HEK293 (cell line): ENCODE results near the gene TLL2.

Experiments
- CTCF ChIA-PET: fragments of 350-600 bp; formaldehyde crosslinking; extraction: SDS; loops from one replicate; lab custom pipeline; 2021; ENCODE audit warnings: antibody characterized with exemption; lab: Yijun Ruan, JAX
- POLR2A ChIA-PET: fragments of 300-600 bp; formaldehyde crosslinking; extraction: SDS; loops from one replicate; lab custom pipeline; 2020; ENCODE audit warnings: antibody characterized with exemption, inconsistent platforms; lab: Yijun Ruan, JAX
- H3K27ac ChIP-seq: fragments of 200-500 bp; sonication (Bioruptor generic); 2 replicates; pipeline ENCODE4 v1.5.1; 2014; ENCODE audit warnings: low read depth, low read length, control low read depth, inconsistent platforms; ENCODE audit errors: extremely low read depth
- H3K36me3 ChIP-seq, 2 experiments: fragments of 200-500 bp in 1 of 2; sonication (Bioruptor generic) in 1 of 2; 1 replicate in 1 of 2; 2 replicates in 1 of 2; pipeline ENCODE4 v1.5.1; 2014 to 2017; ENCODE audit warnings: inconsistent platforms in 2 of 2, low read length in 2 of 2; ENCODE audit not compliant: control insufficient read depth in 2 of 2, insufficient read depth in 1 of 2
- H3K4me1 ChIP-seq: fragments of 200-500 bp; sonication (Bioruptor generic); 2 replicates; pipeline ENCODE4 v1.5.1; 2014; ENCODE audit warnings: mild to moderate bottlenecking, low read length, inconsistent platforms; ENCODE audit not compliant: control insufficient read depth, insufficient read depth
- H3K4me3 ChIP-seq: 2 replicates; pipeline ENCODE4 v1.5.1; 2011; ENCODE audit warnings: low read depth, mild to moderate bottlenecking, control low read depth, low read length, moderate library complexity
- H3K9me3 ChIP-seq: fragments of 200-500 bp; sonication (Bioruptor generic); 2 replicates; pipeline ENCODE4 v1.5.1; 2014; ENCODE audit warnings: low read depth, low read length, inconsistent platforms; ENCODE audit not compliant: control insufficient read depth, insufficient read depth
- HOXC10 ChIP-seq: sonication (generic); formaldehyde crosslinking; IDR thresholded peaks from 2 replicates; pipeline ENCODE4 v1.8.1; 2023; ENCODE audit warnings: mild to moderate bottlenecking, missing genetic modification reagents
- KLF7 ChIP-seq: fragments of 450-650 bp; formaldehyde crosslinking; IDR thresholded peaks from 2 replicates; pipeline ENCODE4 v1.5.1; 2016; ENCODE audit warnings: missing biosample characterization, missing genetic modification characterization, borderline replicate concordance
- MEIS1 ChIP-seq: sonication (generic); formaldehyde crosslinking; IDR thresholded peaks from 2 replicates; pipeline ENCODE4 v1.8.1; 2022; ENCODE audit warnings: missing genetic modification reagents, mild to moderate bottlenecking, borderline replicate concordance
- MYNN ChIP-seq: fragments of 450-650 bp; formaldehyde crosslinking; IDR thresholded peaks from 2 replicates; pipeline ENCODE4 v1.5.1; 2016; ENCODE audit warnings: missing biosample characterization, missing genetic modification characterization, borderline replicate concordance
- RBAK ChIP-seq: fragments of 450-650 bp; formaldehyde crosslinking; IDR thresholded peaks from 2 replicates; pipeline ENCODE4 v1.5.1; 2016; ENCODE audit warnings: missing biosample characterization, missing genetic modification characterization
- SCRT1 ChIP-seq: fragments of 450-650 bp; formaldehyde crosslinking; IDR thresholded peaks from 2 replicates; pipeline ENCODE4 v1.5.1; 2016; ENCODE audit warnings: missing biosample characterization, missing genetic modification characterization, borderline replicate concordance
- ZBTB20 ChIP-seq: fragments of 450-650 bp; formaldehyde crosslinking; IDR thresholded peaks from 2 replicates; pipeline ENCODE4 v1.5.1; 2016; ENCODE audit warnings: missing biosample characterization, missing genetic modification characterization
- ZFHX2 ChIP-seq: fragments of 450-650 bp; formaldehyde crosslinking; conservative IDR thresholded peaks from 2 replicates; pipeline ENCODE4 v1.5.1; 2016; ENCODE audit warnings: missing biosample characterization, missing genetic modification characterization
- ZFP69B ChIP-seq: fragments of 450-650 bp; formaldehyde crosslinking; IDR thresholded peaks from 2 replicates; pipeline ENCODE4 v1.5.1; 2016; ENCODE audit warnings: missing biosample characterization, missing genetic modification characterization
- ZNF155 ChIP-seq: fragments of 450-650 bp; formaldehyde crosslinking; IDR thresholded peaks from 2 replicates; pipeline ENCODE4 v1.5.1; 2016; ENCODE audit warnings: missing biosample characterization, missing genetic modification characterization
- ZNF169 ChIP-seq: fragments of 450-650 bp; formaldehyde crosslinking; IDR thresholded peaks from 2 replicates; pipeline ENCODE4 v1.5.1; 2016; ENCODE audit warnings: missing biosample characterization, missing genetic modification characterization
- ZNF211 ChIP-seq: fragments of 450-650 bp; formaldehyde crosslinking; IDR thresholded peaks from 2 replicates; pipeline ENCODE4 v1.5.1; 2016; ENCODE audit warnings: low read depth, missing biosample characterization, missing genetic modification characterization
- ZNF23 ChIP-seq: fragments of 450-650 bp; formaldehyde crosslinking; IDR thresholded peaks from 2 replicates; pipeline ENCODE4 v1.5.1; 2016; ENCODE audit warnings: missing biosample characterization, missing genetic modification characterization, borderline replicate concordance
- ZNF26 ChIP-seq: fragments of 450-650 bp; formaldehyde crosslinking; IDR thresholded peaks from 2 replicates; pipeline ENCODE4 v1.5.1; 2016; ENCODE audit warnings: missing biosample characterization, missing genetic modification characterization
- ZNF354C ChIP-seq: fragments of 450-650 bp; formaldehyde crosslinking; IDR thresholded peaks from 2 replicates; pipeline ENCODE4 v1.5.1; 2016; ENCODE audit warnings: missing biosample characterization, missing genetic modification characterization, low read depth, borderline replicate concordance
- ZNF404 ChIP-seq: fragments of 450-650 bp; formaldehyde crosslinking; IDR thresholded peaks from 2 replicates; pipeline ENCODE4 v1.5.1; 2017; ENCODE audit warnings: missing biosample characterization, missing genetic modification characterization
- ZNF423 ChIP-seq: fragments of 450-650 bp; formaldehyde crosslinking; IDR thresholded peaks from 2 replicates; pipeline ENCODE4 v1.5.1; 2016; ENCODE audit warnings: missing biosample characterization, missing genetic modification characterization
- ZNF510 ChIP-seq: fragments of 450-650 bp; formaldehyde crosslinking; IDR thresholded peaks from 2 replicates; pipeline ENCODE4 v1.5.1; 2018; ENCODE audit warnings: mild to moderate bottlenecking, missing genetic modification characterization, missing biosample characterization; ENCODE audit not compliant: insufficient replicate concordance
- ZNF521 ChIP-seq: fragments of 450-650 bp; formaldehyde crosslinking; IDR thresholded peaks from 2 replicates; pipeline ENCODE4 v1.5.1; 2017; ENCODE audit warnings: missing biosample characterization, mild to moderate bottlenecking, missing genetic modification characterization
- ZNF561 ChIP-seq: fragments of 450-650 bp; IDR thresholded peaks from 2 replicates; pipeline ENCODE4 v1.5.1; 2018; ENCODE audit warnings: missing biosample characterization, missing genetic modification characterization, borderline replicate concordance
- ZNF585B ChIP-seq: fragments of 450-650 bp; formaldehyde crosslinking; IDR thresholded peaks from 2 replicates; pipeline ENCODE4 v1.5.1; 2016; ENCODE audit warnings: missing biosample characterization, missing genetic modification characterization
- ZNF624 ChIP-seq: fragments of 450-650 bp; formaldehyde crosslinking; IDR thresholded peaks from 2 replicates; pipeline ENCODE4 v1.5.1; 2017; ENCODE audit warnings: missing biosample characterization, missing genetic modification characterization
- ZNF701 ChIP-seq: fragments of 450-650 bp; formaldehyde crosslinking; IDR thresholded peaks from 2 replicates; pipeline ENCODE4 v1.5.1; 2016; ENCODE audit warnings: missing biosample characterization, missing genetic modification characterization
- ZSCAN4 ChIP-seq: fragments of 450-650 bp; formaldehyde crosslinking; IDR thresholded peaks from 2 replicates; pipeline ENCODE4 v1.5.1; 2017; ENCODE audit warnings: missing biosample characterization, missing genetic modification characterization

TLL2 gene

GRCh38 chr10:96389785-96390184 is 123.9 kb downstream of the TLL2 start:
- Histone ChIP-seq H3K9me3 (no peaks in the 10 kb centered on the region), H3K36me3 (no peaks in the 10 kb centered on the region), H3K4me1 (no peaks in the 10 kb centered on the region), H3K27ac (no peak overlapping the region), H3K4me3 (no peak overlapping the region)
- ChIA-PET POLR2A (no interaction called here), CTCF (interaction anchor here (0.5 to 2.3 kb wide), 4 partner anchors 13 to 280 kb away, joined by 3 to 8 read pairs (median 4); no protein-coding TSS in a partner anchor)
- TF ChIP-seq SCRT1 (tag by site-specific recombination) = no peak
- TF ChIP-seq ZNF521 (tag by site-specific recombination) = no peak
- TF ChIP-seq ZFHX2 (tag by site-specific recombination) = no peak
- TF ChIP-seq RBAK (tag by site-specific recombination) = no peak
- TF ChIP-seq ZNF624 = no peak
- TF ChIP-seq ZNF26 (tag by site-specific recombination) = no peak
- TF ChIP-seq HOXC10 = no peak
- no peak for TF ChIP-seq ZNF701 (tag by site-specific recombination)
- no peak for TF ChIP-seq ZSCAN4 (tag by site-specific recombination)

GRCh38 chr10:96387601-96388000 is 126.1 kb downstream of the TLL2 start:
- Histone ChIP-seq H3K4me1 (no peaks in the 10 kb centered on the region), H3K4me3 (no peak overlapping the region), H3K27ac (no peak overlapping the region), H3K9me3 (no peaks in the 10 kb centered on the region), H3K36me3 (no peaks in the 10 kb centered on the region)
- POLR2A ChIA-PET = no interaction called here
- CTCF ChIA-PET = interaction anchor here (2.2 kb wide), 1 partner anchor 13 kb away, joined by 6 read pairs; no protein-coding TSS in a partner anchor
- TF ChIP-seq ZNF169 (tag by site-specific recombination) = no peak
- no peak for TF ChIP-seq ZNF423 (tag by site-specific recombination)
- no peak for TF ChIP-seq KLF7
- no peak for TF ChIP-seq ZNF510 (tag by site-specific recombination)
- no peak for TF ChIP-seq ZNF585B (tag by site-specific recombination)
- no peak for TF ChIP-seq ZNF561 (tag by site-specific recombination)
- no peak for TF ChIP-seq ZNF354C (tag by site-specific recombination)
- no peak for TF ChIP-seq MYNN
- no peak for TF ChIP-seq ZNF404 (tag by site-specific recombination)
- no peak for TF ChIP-seq MEIS1 (CRISPR knock-in tag)
- no peak for TF ChIP-seq ZSCAN4 (tag by site-specific recombination)
- TF ChIP-seq ZNF624 = no peak
- no peak for TF ChIP-seq ZBTB20 (tag by site-specific recombination)
- no peak for TF ChIP-seq ZFP69B (tag by site-specific recombination)
- TF ChIP-seq ZNF23 (tag by site-specific recombination) = no peak
- no peak for TF ChIP-seq ZNF211 (tag by site-specific recombination)
- TF ChIP-seq ZNF155 (tag by site-specific recombination) = no peak
